GM21367 (cell line): Measurements from ENCODE around the gene ZNF441.
A peak's percentile ranks its signal among the peaks of the same experiment; 100 is the strongest.
"Not testable (repeated sequence)": the region's sequence is repeated elsewhere in the genome, so short reads cannot be mapped to it uniquely, and the experiment has no call there.

Experiments
- ATAC-seq: cut with Tn5 transposase; IDR thresholded peaks from one replicate; pipeline ENCODE4 v1.9.1; 2021; ENCODE audit not compliant: unreplicated experiment

ZNF441 gene

GRCh38 chr19:11766597-11767591, at the start of gene ZNF441:
TSS of gene ZNF441 (plus strand) at chr19:11767000. CDS start at chr19:11767194, 194 bp downstream.
- ATAC-seq: peak; percentile 70

GRCh38 chr19:11721681-11722080, 45.1 kb upstream of the ZNF441 start:
- no peak for ATAC-seq

- no peak for ATAC-seq
These were observed 44.4 kb upstream of the ZNF441 start for GRCh38 chr19:11722414-11722813.

GRCh38 chr19:11729586-11729985, 37.2 kb upstream of the ZNF441 start:
- no peak for ATAC-seq

GRCh38 chr19:11735375-11735774, 31.4 kb upstream of the ZNF441 start:
- no peak for ATAC-seq

GRCh38 chr19:11736696-11737095, 30.1 kb upstream of the ZNF441 start:
- ATAC-seq: no peak

GRCh38 chr19:11737964-11738745, 28.6 kb upstream of the ZNF441 start:
- peak; percentile 35 for ATAC-seq

GRCh38 chr19:11738746-11739620, 27.8 kb upstream of the ZNF441 start, which contains the start of gene ZNF823:
TSS of gene ZNF823 (minus strand) at chr19:11738946. CDS start at chr19:11738819, 127 bp downstream.
- ATAC-seq: peak; percentile 72

GRCh38 chr19:11745869-11746268, 20.9 kb upstream of the ZNF441 start:
- no peak for ATAC-seq

- no peak for ATAC-seq
These were observed 19.5 kb upstream of the ZNF441 start for GRCh38 chr19:11747277-11747676.

GRCh38 chr19:11749751-11750150, 17.0 kb upstream of the ZNF441 start:
- no peak for ATAC-seq

- no peak for ATAC-seq
These were observed 14.5 kb upstream of the ZNF441 start for GRCh38 chr19:11752244-11752736.

GRCh38 chr19:11754663-11755062, 12.1 kb upstream of the ZNF441 start:
- no peak for ATAC-seq

- no peak for ATAC-seq
These were observed 9.8 kb upstream of the ZNF441 start for GRCh38 chr19:11756965-11757364.

GRCh38 chr19:11759805-11760204, 7.0 kb upstream of the ZNF441 start:
- no peak for ATAC-seq

GRCh38 chr19:11763117-11763516, 3.7 kb upstream of the ZNF441 start:
- ATAC-seq: no peak

GRCh38 chr19:11763611-11764010, 3.2 kb upstream of the ZNF441 start:
- no peak for ATAC-seq

- ATAC-seq: no peak
These were observed 883 bp downstream of the ZNF441 start for GRCh38 chr19:11767633-11768133.

GRCh38 chr19:11769995-11770394, 3.2 kb downstream of the ZNF441 start:
- ATAC-seq: no peak

- not testable (repeated sequence) for ATAC-seq
These were observed 4.7 kb downstream of the ZNF441 start for GRCh38 chr19:11771520-11771919.
